ENCODE results near the gene SLN.

The SLN gene

DNA sequence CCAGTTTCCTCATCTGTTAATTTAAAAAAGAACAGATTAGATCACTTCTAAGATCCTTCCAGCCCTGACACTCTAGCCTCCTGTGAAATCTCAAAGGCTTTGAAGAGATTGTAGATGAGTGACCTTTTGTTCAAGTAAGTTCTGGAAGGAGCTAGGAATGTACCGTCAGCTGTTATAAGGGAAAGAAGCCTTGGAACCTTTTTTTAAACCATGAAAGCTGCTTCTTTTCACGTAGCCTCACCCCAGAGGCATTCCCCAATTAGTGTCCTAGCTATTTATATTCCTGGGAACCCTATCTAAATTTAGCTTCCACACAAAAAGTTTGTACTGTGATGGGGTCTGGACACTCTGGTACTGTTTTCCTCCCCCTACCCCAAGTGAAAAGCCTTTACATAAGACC lies 35.8 kb upstream of the SLN start:
- Histone ChIP-seq H3K23ac (ENCODE audit: low read depth, low read length, poor library complexity) (no peak overlapping the region), H3K79me1 (ENCODE audit: low read depth, low read length) (no peaks in the 10 kb centered on the region), H3K4ac (ENCODE audit: low read length) (no peak overlapping the region), H2BK15ac (ENCODE audit: low read length) (no peak overlapping the region), H3K9ac (ENCODE audit: low read depth, low read length, poor library complexity) (no peak overlapping the region), H3K4me2 (ENCODE audit: insufficient read depth, low read length, poor library complexity, severe bottlenecking) (no peak overlapping the region), H2AFZ (ENCODE audit: low read length) (peak overlapping the region; percentile 29), H4K91ac (ENCODE audit: low read depth, low read length, poor library complexity) (no peak overlapping the region), H3K27me3 (ENCODE audit: control insufficient read depth in 3 of 3, insufficient read depth in 3 of 3, low read depth in 1 of 3, low read length in 3 of 3) (peaks cover 0 to 6% (median 0%) of the 10 kb centered on the region in 3 experiments), H2BK5ac (ENCODE audit: low read length) (no peak overlapping the region), H3K4me1 (ENCODE audit: control insufficient read depth in 2 of 2, insufficient read depth in 1 of 2, low read depth in 1 of 2, low read length in 2 of 2) (no peaks in the 10 kb centered on the region), H4K8ac (ENCODE audit: low read depth, low read length) (no peak overlapping the region), H3K36me3 (replicated peaks in 1 of 2; ENCODE audit: control insufficient read depth in 2 of 2, insufficient read depth in 2 of 2, low read length in 2 of 2) (no peaks in the 10 kb centered on the region), H2BK12ac (ENCODE audit: low read length) (no peak overlapping the region), H3K9me3 (replicated peaks in 1 of 2; ENCODE audit: control insufficient read depth in 2 of 2, insufficient read depth in 1 of 2, low read depth in 1 of 2, low read length in 2 of 2) (no peaks in the 10 kb centered on the region), H3K14ac (ENCODE audit: low read length) (no peak overlapping the region), H2AK5ac (ENCODE audit: low read depth, low read length) (no peak overlapping the region), H3K27ac (replicated peaks; ENCODE audit: low read length) (no peak overlapping the region), H2BK120ac (ENCODE audit: low read depth, low read length) (no peak overlapping the region), H3K4me3 (ENCODE audit: low read length in 2 of 2) (no peak overlapping the region), H3K18ac (ENCODE audit: low read length) (no peak overlapping the region)
- no peak for DNase-seq (ENCODE audit: low spot score)
- no CpG with 5 or more reads among the region's 2 CpGs for WGBS, 2 donors (ENCODE audit: extremely low coverage in 2 of 2, insufficient read length in 2 of 2, insufficient replicate concordance in 1 of 2)

DNA sequence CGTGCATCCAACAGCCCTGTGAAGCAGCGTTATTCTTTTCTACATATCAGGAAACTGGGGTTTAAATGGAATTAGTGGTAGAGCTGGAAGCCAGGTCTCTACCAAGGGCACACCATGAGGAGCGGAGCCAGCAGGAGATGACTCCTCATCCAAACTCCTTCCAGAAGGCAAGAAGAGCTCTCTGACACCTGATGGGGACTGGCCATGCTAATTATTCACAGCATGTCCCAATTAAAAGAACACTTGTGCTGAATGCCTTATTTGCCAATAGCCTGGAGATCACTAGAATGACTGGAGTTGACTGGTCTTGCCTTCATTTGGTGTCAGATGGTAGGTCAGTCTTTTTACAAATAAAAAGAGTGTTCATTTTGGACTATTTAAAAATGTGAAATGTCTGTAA lies 32.9 kb upstream of the SLN start:
- WGBS, 2 donors (ENCODE audit: extremely low coverage in 2 of 2, insufficient read length in 2 of 2, insufficient replicate concordance in 1 of 2): no CpG with 5 or more reads among the region's 3 CpGs
- Histone ChIP-seq H2AFZ (ENCODE audit: low read length) (no peak overlapping the region), H3K9ac (ENCODE audit: low read depth, low read length, poor library complexity) (no peak overlapping the region), H2AK5ac (ENCODE audit: low read depth, low read length) (no peak overlapping the region), H3K4ac (ENCODE audit: low read length) (no peak overlapping the region), H3K4me3 (ENCODE audit: low read length in 2 of 2) (no peak overlapping the region), H2BK12ac (ENCODE audit: low read length) (no peak overlapping the region), H3K14ac (ENCODE audit: low read length) (no peak overlapping the region), H2BK5ac (ENCODE audit: low read length) (no peak overlapping the region), H3K18ac (ENCODE audit: low read length) (no peak overlapping the region), H4K8ac (ENCODE audit: low read depth, low read length) (no peak overlapping the region), H3K9me3 (replicated peaks in 1 of 2; ENCODE audit: control insufficient read depth in 2 of 2, insufficient read depth in 1 of 2, low read depth in 1 of 2, low read length in 2 of 2) (peaks cover 1 to 2% of the 10 kb centered on the region in 2 donors), H3K4me2 (ENCODE audit: insufficient read depth, low read length, poor library complexity, severe bottlenecking) (no peak overlapping the region), H4K91ac (ENCODE audit: low read depth, low read length, poor library complexity) (no peak overlapping the region), H3K79me1 (ENCODE audit: low read depth, low read length) (no peaks in the 10 kb centered on the region), H3K27ac (replicated peaks; ENCODE audit: low read length) (no peak overlapping the region), H3K23ac (ENCODE audit: low read depth, low read length, poor library complexity) (no peak overlapping the region), H2BK15ac (ENCODE audit: low read length) (no peak overlapping the region), H2BK120ac (ENCODE audit: low read depth, low read length) (no peak overlapping the region), H3K27me3 (ENCODE audit: control insufficient read depth in 3 of 3, insufficient read depth in 3 of 3, low read depth in 1 of 3, low read length in 3 of 3) (peaks cover 0 to 6% (median 0%) of the 10 kb centered on the region in 3 experiments), H3K4me1 (ENCODE audit: control insufficient read depth in 2 of 2, insufficient read depth in 1 of 2, low read depth in 1 of 2, low read length in 2 of 2) (no peaks in the 10 kb centered on the region), H3K36me3 (replicated peaks in 1 of 2; ENCODE audit: control insufficient read depth in 2 of 2, insufficient read depth in 2 of 2, low read length in 2 of 2) (no peaks in the 10 kb centered on the region)
- DNase-seq (ENCODE audit: low spot score): no peak

DNA sequence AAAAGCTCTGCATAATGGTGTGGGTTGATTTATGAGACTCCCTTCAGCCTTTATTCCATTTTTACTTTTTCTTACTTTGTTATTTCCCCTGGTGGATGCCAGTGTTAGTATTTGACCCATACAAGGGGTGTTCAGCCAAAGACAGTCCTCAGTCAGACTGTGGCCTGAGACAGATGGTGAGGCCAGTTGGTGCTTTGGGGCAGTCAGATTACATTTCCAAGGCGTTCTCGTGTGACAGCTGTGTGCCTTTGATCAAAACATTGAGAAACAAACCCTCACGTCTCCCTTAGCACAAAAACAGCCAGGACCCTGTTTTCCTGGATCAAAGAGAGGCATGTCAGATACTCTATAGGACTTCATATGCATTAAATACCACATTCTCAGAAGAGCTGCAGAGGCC lies 31.3 kb upstream of the SLN start:
- no peak overlapping the region for H3K18ac ChIP-seq (ENCODE audit: low read length)
- H3K27me3 ChIP-seq (ENCODE audit: control insufficient read depth in 3 of 3, insufficient read depth in 3 of 3, low read depth in 1 of 3, low read length in 3 of 3): peaks cover 0 to 5% (median 0%) of the 10 kb centered on the region in 3 experiments
- H3K23ac ChIP-seq (ENCODE audit: low read depth, low read length, poor library complexity): no peak overlapping the region
- H3K4me3 ChIP-seq (ENCODE audit: low read length in 2 of 2): no peak overlapping the region
- H3K4ac ChIP-seq (ENCODE audit: low read length): no peak overlapping the region
- no peak overlapping the region for H3K4me2 ChIP-seq (ENCODE audit: insufficient read depth, low read length, poor library complexity, severe bottlenecking)
- no peak overlapping the region for H3K14ac ChIP-seq (ENCODE audit: low read length)
- WGBS, 2 donors (ENCODE audit: extremely low coverage in 2 of 2, insufficient read length in 2 of 2, insufficient replicate concordance in 1 of 2): no CpG with 5 or more reads among the region's 3 CpGs
- H3K36me3 ChIP-seq (replicated peaks in 1 of 2; ENCODE audit: control insufficient read depth in 2 of 2, insufficient read depth in 2 of 2, low read length in 2 of 2): no peaks in the 10 kb centered on the region
- no peaks in the 10 kb centered on the region for H3K4me1 ChIP-seq (ENCODE audit: control insufficient read depth in 2 of 2, insufficient read depth in 1 of 2, low read depth in 1 of 2, low read length in 2 of 2)
- peaks cover 1 to 2% of the 10 kb centered on the region in 2 donors for H3K9me3 ChIP-seq (replicated peaks in 1 of 2; ENCODE audit: control insufficient read depth in 2 of 2, insufficient read depth in 1 of 2, low read depth in 1 of 2, low read length in 2 of 2)
- no peak overlapping the region for H4K91ac ChIP-seq (ENCODE audit: low read depth, low read length, poor library complexity)
- H3K9ac ChIP-seq (ENCODE audit: low read depth, low read length, poor library complexity): no peak overlapping the region
- H2AFZ ChIP-seq (ENCODE audit: low read length): no peak overlapping the region
- no peak for DNase-seq (ENCODE audit: low spot score)
- no peak overlapping the region for H3K27ac ChIP-seq (replicated peaks; ENCODE audit: low read length)
- no peak overlapping the region for H2BK12ac ChIP-seq (ENCODE audit: low read length)
- no peaks in the 10 kb centered on the region for H3K79me1 ChIP-seq (ENCODE audit: low read depth, low read length)
- H4K8ac ChIP-seq (ENCODE audit: low read depth, low read length): no peak overlapping the region
- H2BK15ac ChIP-seq (ENCODE audit: low read length): no peak overlapping the region
- H2BK120ac ChIP-seq (ENCODE audit: low read depth, low read length): no peak overlapping the region
- no peak overlapping the region for H2AK5ac ChIP-seq (ENCODE audit: low read depth, low read length)
- H2BK5ac ChIP-seq (ENCODE audit: low read length): no peak overlapping the region

DNA sequence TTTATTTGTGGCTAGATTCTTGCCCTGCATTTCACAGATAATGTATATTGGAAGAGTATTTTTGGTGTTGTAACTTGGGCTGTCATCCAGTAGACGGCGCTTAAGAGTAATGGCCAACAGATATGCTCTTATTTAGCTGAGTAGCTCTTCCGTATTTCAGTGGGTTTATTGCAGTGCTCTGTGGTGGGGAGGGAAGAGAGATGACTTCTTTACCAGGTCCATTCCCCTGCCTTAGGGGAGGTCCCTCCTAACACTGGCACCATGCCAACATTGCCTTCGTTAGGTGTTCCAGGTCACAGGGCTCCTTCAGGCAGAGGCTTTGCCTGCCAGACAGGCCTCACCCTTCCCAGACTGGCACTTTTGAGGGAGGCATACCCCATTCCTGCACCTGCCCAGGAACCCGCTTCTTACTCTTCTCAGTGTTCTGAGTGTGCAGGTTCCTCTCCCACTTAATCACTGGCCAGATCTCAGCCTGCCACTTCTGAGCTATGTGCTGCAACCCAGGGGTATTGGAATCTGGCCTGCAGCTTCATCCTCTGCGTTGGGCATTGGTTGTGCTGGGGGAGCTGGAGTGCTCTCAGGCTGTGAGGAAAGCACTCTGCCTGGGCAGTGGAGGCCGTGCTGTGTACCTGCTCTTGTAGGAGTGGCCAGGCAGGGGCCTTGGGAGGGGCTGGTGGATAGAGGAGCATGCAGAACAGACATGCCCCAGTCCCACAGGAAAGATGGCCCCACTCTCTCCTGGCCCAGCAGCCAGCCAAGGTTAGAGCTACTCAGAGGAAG lies 29.4 kb upstream of the SLN start:
- Histone ChIP-seq H3K18ac (ENCODE audit: low read length) (peak overlapping the region; percentile 77), H3K9ac (ENCODE audit: low read depth, low read length, poor library complexity) (no peak overlapping the region), H2AK5ac (ENCODE audit: low read depth, low read length) (peak overlapping the region; percentile 70), H3K36me3 (replicated peaks in 1 of 2; ENCODE audit: control insufficient read depth in 2 of 2, insufficient read depth in 2 of 2, low read length in 2 of 2) (no peaks in the 10 kb centered on the region), H3K79me1 (ENCODE audit: low read depth, low read length) (no peaks in the 10 kb centered on the region), H3K23ac (ENCODE audit: low read depth, low read length, poor library complexity) (peak overlapping the region; percentile 67), H2BK12ac (ENCODE audit: low read length) (no peak overlapping the region), H4K8ac (ENCODE audit: low read depth, low read length) (peak overlapping the region; percentile 82), H2AFZ (ENCODE audit: low read length) (peak overlapping the region; percentile 48), H3K4me3 (ENCODE audit: low read length in 2 of 2) (no peak overlapping the region), H4K91ac (ENCODE audit: low read depth, low read length, poor library complexity) (no peak overlapping the region), H3K4me1 (ENCODE audit: control insufficient read depth in 2 of 2, insufficient read depth in 1 of 2, low read depth in 1 of 2, low read length in 2 of 2) (no peaks in the 10 kb centered on the region), H2BK5ac (ENCODE audit: low read length) (no peak overlapping the region), H3K4ac (ENCODE audit: low read length) (no peak overlapping the region), H2BK15ac (ENCODE audit: low read length) (no peak overlapping the region), H3K27me3 (ENCODE audit: control insufficient read depth in 3 of 3, insufficient read depth in 3 of 3, low read depth in 1 of 3, low read length in 3 of 3) (peaks cover 0 to 4% (median 0%) of the 10 kb centered on the region in 3 experiments), H3K27ac (replicated peaks; ENCODE audit: low read length) (no peak overlapping the region), H3K9me3 (replicated peaks in 1 of 2; ENCODE audit: control insufficient read depth in 2 of 2, insufficient read depth in 1 of 2, low read depth in 1 of 2, low read length in 2 of 2) (peaks cover 1 to 2% of the 10 kb centered on the region in 2 donors), H3K14ac (ENCODE audit: low read length) (peak overlapping the region; percentile 85), H2BK120ac (ENCODE audit: low read depth, low read length) (no peak overlapping the region), H3K4me2 (ENCODE audit: insufficient read depth, low read length, poor library complexity, severe bottlenecking) (no peak overlapping the region)
- DNase-seq (ENCODE audit: low spot score): no peak
- no CpG with 5 or more reads among the region's 7 CpGs for WGBS, 2 donors (ENCODE audit: extremely low coverage in 2 of 2, insufficient read length in 2 of 2, insufficient replicate concordance in 1 of 2)
